Naive thymus-derived CD4-positive, alpha-beta T cell (primary cell): ENCODE measurements around the gene GJC2. TPM values are rescaled to one million over a fixed set of nuclear protein-coding genes. Genes with fewer than 3 reads are reported as not detected.

Experiments used
- ATAC-seq: fragments of 150-1000 bp; cut with Tn5 transposase; 2 replicates; pipeline ENCODE4 v1.10.0; 2021; ENCODE audit warnings: mild to moderate bottlenecking, moderate library complexity
- CTCF ChIA-PET: fragments of 350-600 bp; sonication (Branson Sonifier 250); formaldehyde crosslinking; loops from one replicate; lab custom pipeline; 2021; ENCODE audit warnings: antibody characterized with exemption; lab: Charles Lee
- POLR2A ChIA-PET: fragments of 350-600 bp; sonication (Branson Sonifier 250); formaldehyde crosslinking; loops from one replicate; lab custom pipeline; 2021; ENCODE audit warnings: antibody characterized with exemption, inconsistent platforms; lab: Charles Lee
- DNase-seq, 9 donors: peaks; one replicate each; pipeline versions ENCODE4 v3.0.0 to v3.0.0-alpha.2; 2020 to 2022; ENCODE audit warnings: mixed read lengths in 1 of 9
- H3K27ac ChIP-seq: one replicate; pipeline ENCODE4 v1.7.0; 2013; ENCODE audit warnings: mild to moderate bottlenecking, low read depth, low read length, moderate library complexity
- H3K27me3 ChIP-seq, 2 donors: one replicate each; pipeline ENCODE4 v1.7.0; 2013; ENCODE audit warnings: low read length in 2 of 2, mild to moderate bottlenecking in 2 of 2, moderate library complexity in 2 of 2; ENCODE audit not compliant: control insufficient read depth in 2 of 2, insufficient read depth in 2 of 2
- H3K36me3 ChIP-seq, 3 experiments: 1 replicate in 2 of 3; 2 replicates in 1 of 3; pipeline ENCODE4 v1.7.0; 2013; ENCODE audit warnings: low read length in 3 of 3, mild to moderate bottlenecking in 3 of 3, moderate library complexity in 1 of 3; ENCODE audit not compliant: insufficient read depth in 3 of 3, control insufficient read depth in 2 of 3
- H3K4me1 ChIP-seq, 2 donors: one replicate each; pipeline ENCODE4 v1.7.0; 2013; ENCODE audit warnings: low read length in 2 of 2, mild to moderate bottlenecking in 2 of 2, moderate library complexity in 1 of 2; ENCODE audit not compliant: control insufficient read depth in 2 of 2, insufficient read depth in 2 of 2
- H3K4me3 ChIP-seq: 2 replicates; pipeline ENCODE4 v1.7.0; 2013; ENCODE audit warnings: mild to moderate bottlenecking, low read length
- H3K9me3 ChIP-seq, 3 experiments: 1 replicate in 2 of 3; 2 replicates in 1 of 3; pipeline ENCODE4 v1.7.0; 2013; ENCODE audit warnings: low read length in 3 of 3; ENCODE audit not compliant: control insufficient read depth in 2 of 3
- H3K27ac Mint-ChIP-seq, 9 donors: one replicate each; pipeline ENCODE4 v1.8.0; 2020 to 2022; ENCODE audit warnings: mixed read lengths in 9 of 9, mild to moderate bottlenecking in 8 of 9, moderate library complexity in 5 of 9, inconsistent platforms in 2 of 9
- H3K27me3 Mint-ChIP-seq, 5 donors: one replicate each; pipeline ENCODE4 v1.8.0; 2021 to 2022; ENCODE audit warnings: mixed read lengths in 5 of 5, mild to moderate bottlenecking in 1 of 5
- H3K36me3 Mint-ChIP-seq, 5 donors: one replicate each; pipeline ENCODE4 v1.8.0; 2020 to 2022; ENCODE audit warnings: mixed read lengths in 5 of 5, mild to moderate bottlenecking in 3 of 5, inconsistent platforms in 1 of 5
- H3K4me1 Mint-ChIP-seq, 7 donors: one replicate each; pipeline ENCODE4 v1.8.0; 2020 to 2022; ENCODE audit warnings: mixed read lengths in 7 of 7, mild to moderate bottlenecking in 3 of 7, inconsistent platforms in 1 of 7
- H3K4me3 Mint-ChIP-seq, 10 donors: one replicate each; pipeline ENCODE4 v1.8.0; 2020 to 2022; ENCODE audit warnings: mild to moderate bottlenecking in 10 of 10, mixed read lengths in 10 of 10, moderate library complexity in 6 of 10, inconsistent platforms in 2 of 10
- H3K9me3 Mint-ChIP-seq, 11 donors: one replicate each; pipeline ENCODE4 v1.8.0; 2020 to 2022; ENCODE audit warnings: mixed read lengths in 11 of 11, mild to moderate bottlenecking in 4 of 11, inconsistent platforms in 1 of 11, moderate library complexity in 1 of 11
- intact Hi-C, 2 donors: fragments of 100-400 bp; cut with micrococcal nuclease; formaldehyde crosslinking; loops; one replicate each; pipeline ENCODE4 v1.15.1; 2023
- polyA plus RNA-seq, 2 donors: library from polyadenylated mRNA; unstranded; fragments of 300-500 nt; fragmentation: Illumina TruSeq; gene quantifications; one replicate each; pipeline ENCODE4 v1.2.3, GENCODE V29; 2021
- total RNA-seq, 6 experiments: library from RNA in 5 of 6; stranded (reverse) in 5 of 6; gene quantifications; 1 replicate in 5 of 6; 2 replicates in 1 of 6; pipeline ENCODE4 v1.2.3 and lab custom pipeline; 2021 to 2026

The GJC2 gene
- total and polyA plus RNA-seq, 7 experiments from 2014 or later: 0.70 to 3.3 (median 0.94) TPM; not detected in 2

DNA sequence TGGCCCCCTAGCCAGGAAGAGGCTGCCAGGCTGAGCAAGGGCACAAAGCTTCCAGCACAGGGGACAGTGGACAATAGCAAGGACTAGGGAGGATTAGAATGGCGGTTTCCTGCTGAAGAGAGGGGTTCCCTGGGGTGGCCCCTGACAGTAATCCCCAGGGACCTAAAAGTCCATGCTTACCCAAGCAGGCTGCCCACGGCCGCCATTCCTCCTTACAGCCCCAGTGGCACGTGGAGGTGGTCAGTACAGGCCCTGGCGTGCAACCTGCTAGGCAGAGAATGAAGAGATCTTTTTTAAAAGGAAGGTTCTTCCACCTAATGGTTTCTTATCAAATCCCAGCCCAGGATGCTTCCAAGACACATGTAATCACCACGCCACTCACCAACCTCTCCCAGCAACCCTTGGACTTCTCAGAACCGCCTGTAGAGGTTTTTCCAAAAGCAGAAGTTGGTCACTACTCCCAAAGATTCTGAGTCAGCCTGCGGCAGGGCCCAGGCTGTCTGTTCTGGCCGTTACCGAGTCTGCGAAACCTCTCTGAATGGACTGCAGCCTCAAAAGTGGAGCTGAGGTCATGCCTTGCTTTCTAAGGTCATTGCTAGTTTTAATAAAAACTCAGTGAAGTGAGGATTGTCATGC is 41.6 kb upstream of the GJC2 start:
- H3K4me3 ChIP-seq: peak overlapping the region; percentile 100
- H3K36me3 ChIP-seq: peaks cover 0 to 32% (median 0%) of the 10 kb centered on the region in 3 experiments
- Mint-ChIP-seq H3K27ac (peak overlapping the region; percentile 14 to 98 (median 95)), H3K27me3 (peaks cover 0 to 3% (median 0%) of the 10 kb centered on the region in 5 donors), H3K4me1 (peaks cover 5 to 46% (median 31%) of the 10 kb centered on the region in 7 donors), H3K4me3 (peak overlapping the region; percentile 87 to 95 (median 93)), H3K36me3 (peaks cover 0 to 7% (median 5%) of the 10 kb centered on the region in 5 donors), H3K9me3 (peaks cover 0 to 3% (median 0%) of the 10 kb centered on the region in 11 donors)
- H3K9me3 ChIP-seq: no peaks in the 10 kb centered on the region
- ChIA-PET CTCF (no interaction called here), POLR2A (interaction anchor here (0.7 to 2.1 kb wide), 7 partner anchors 11 to 393 kb away, joined by 3 to 8 read pairs (median 4); partner anchors contain the start of genes ARF1 and IBA57)
- DNase-seq: no peak
- peak overlapping the region; percentile 94 for H3K27ac ChIP-seq
- intact Hi-C loops: loop anchor here (2.0 to 10.0 kb wide), 5 partner anchors 49 to 1703 kb away; partner anchors contain the start of genes CCSAP (in 1 of the 2) and PARP1 (in 1 of the 2)
- ATAC-seq: no peak
- H3K27me3 ChIP-seq: no peaks in the 10 kb centered on the region
- H3K4me1 ChIP-seq: peaks cover 18 to 26% of the 10 kb centered on the region in 2 donors

DNA sequence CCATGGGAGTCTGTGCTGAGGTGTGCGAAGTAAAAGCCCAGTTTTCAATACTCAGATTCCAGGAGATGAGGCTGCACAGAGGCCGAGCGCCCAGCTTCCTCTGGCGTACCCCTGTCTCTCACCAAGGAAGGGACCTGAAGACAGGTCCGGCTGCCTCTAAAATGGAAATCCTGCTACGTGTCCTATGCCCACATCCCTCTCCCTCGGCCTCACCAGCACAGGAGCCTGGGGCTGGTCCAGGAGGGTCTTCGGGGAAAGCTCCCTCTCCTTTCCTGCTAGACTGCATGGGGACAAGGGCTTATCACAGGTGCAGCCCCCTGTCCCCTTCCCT is 41.0 kb upstream of the GJC2 start:
- peaks cover 0 to 7% (median 5%) of the 10 kb centered on the region in 5 donors for H3K36me3 Mint-ChIP-seq
- no peak for DNase-seq
- H3K27me3 ChIP-seq: no peaks in the 10 kb centered on the region
- H3K9me3 Mint-ChIP-seq: no peaks in the 10 kb centered on the region
- peak overlapping the region; percentile 100 for H3K4me3 ChIP-seq
- peaks cover 14 to 22% of the 10 kb centered on the region in 2 donors for H3K4me1 ChIP-seq
- H3K27ac ChIP-seq: peak overlapping the region; percentile 94
- H3K4me1 Mint-ChIP-seq: peaks cover 5 to 41% (median 28%) of the 10 kb centered on the region in 7 donors
- intact Hi-C loops: loop anchor here (1.0 to 10.0 kb wide), 12 partner anchors 26 to 1704 kb away; partner anchors contain the start of genes ARF1 (in 2 of the 2), GUK1 (in 2 of the 2), CCSAP (in 1 of the 2) and PARP1 (in 1 of the 2)
- ATAC-seq: no peak
- CTCF ChIA-PET: no interaction called here
- H3K9me3 ChIP-seq: no peaks in the 10 kb centered on the region
- peaks cover 0 to 3% (median 0%) of the 10 kb centered on the region in 5 donors for H3K27me3 Mint-ChIP-seq
- H3K27ac Mint-ChIP-seq: peak overlapping the region; percentile 88 to 98 (median 95)
- peak overlapping the region; percentile 87 to 95 (median 93) for H3K4me3 Mint-ChIP-seq
- POLR2A ChIA-PET: interaction anchor here (0.7 to 2.1 kb wide), 7 partner anchors 11 to 393 kb away, joined by 3 to 8 read pairs (median 4); partner anchors contain the start of genes ARF1 and IBA57
- peaks cover 0 to 32% (median 0%) of the 10 kb centered on the region in 3 experiments for H3K36me3 ChIP-seq

DNA sequence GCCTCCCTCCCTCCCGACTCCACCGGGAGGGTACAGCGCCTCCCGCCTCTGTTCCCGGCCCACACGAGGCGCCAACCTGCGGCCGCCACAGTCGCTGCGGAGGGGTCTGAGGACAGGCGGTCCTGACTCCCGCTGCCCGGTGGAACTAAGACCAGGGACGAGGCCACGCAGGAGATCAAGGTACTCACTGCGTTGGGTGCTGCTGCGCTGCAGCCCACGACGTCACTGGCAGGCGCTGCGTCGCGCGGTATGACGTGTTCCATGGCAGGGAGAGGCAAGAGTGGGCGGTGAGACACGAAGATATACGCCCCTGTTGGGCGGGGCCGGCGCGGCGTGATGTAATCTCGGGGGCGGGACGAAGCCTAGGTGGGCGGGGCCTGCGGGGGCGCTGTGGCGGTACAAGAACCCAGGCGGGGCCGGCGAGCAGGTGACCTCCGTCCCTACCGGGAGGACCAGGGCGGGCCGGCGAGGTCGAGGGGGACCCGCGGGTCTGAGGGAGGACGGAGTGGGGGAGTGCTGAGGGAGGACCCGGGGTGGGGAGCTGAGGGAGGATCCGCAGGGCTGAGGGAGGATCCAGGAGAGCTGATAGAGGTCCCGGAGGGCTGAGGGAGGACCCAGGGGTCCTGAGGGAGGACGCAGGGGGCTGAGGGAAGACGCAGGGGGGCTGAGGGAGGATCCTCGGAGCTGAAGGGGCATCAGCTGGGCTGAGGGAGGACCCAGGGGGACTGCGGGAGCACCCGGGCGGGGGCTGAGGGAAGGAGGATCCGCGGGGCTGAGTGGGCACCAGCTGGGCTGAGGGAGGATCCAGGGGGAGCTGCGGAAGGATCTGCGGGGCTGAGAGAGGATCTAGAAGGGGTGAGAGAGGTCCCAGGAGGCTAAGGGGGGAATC is 40.4 kb upstream of the GJC2 start, which contains the start of gene MRPL55:
MRPL55 (minus strand) TSS at position 227 of the 889 bp plus-strand sequence. CDS start 1,039 bp downstream, outside the sequence.
- ChIA-PET CTCF (interaction anchor here (0.6 to 1.0 kb wide), 3 partner anchors 22 to 58 kb away, joined by 3 to 4 read pairs (median 3); partner anchors contain the start of gene ARF1), POLR2A (interaction anchor here (0.7 to 2.1 kb wide), 12 partner anchors 9 to 392 kb away, joined by 3 to 10 read pairs (median 4); partner anchors contain the start of genes ARF1 and GUK1)
- Mint-ChIP-seq H3K4me3 (peak within 1 kb of the TSS; percentile 87 to 95 (median 93)), H3K9me3 (no peaks in the 10 kb centered on the region), H3K36me3 (peaks cover 0 to 7% (median 5%) of the 10 kb centered on the region in 5 donors), H3K27me3 (peaks cover 0 to 3% (median 0%) of the 10 kb centered on the region in 5 donors), H3K4me1 (peaks cover 5 to 37% (median 26%) of the 10 kb centered on the region in 7 donors), H3K27ac (peak within 1 kb of the TSS; percentile 88 to 98 (median 95))
- no peaks in the 10 kb centered on the region for H3K9me3 ChIP-seq
- H3K4me3 ChIP-seq: peak within 1 kb of the TSS; percentile 100
- peaks cover 0 to 32% (median 0%) of the 10 kb centered on the region in 3 experiments for H3K36me3 ChIP-seq
- peaks cover 9 to 16% of the 10 kb centered on the region in 2 donors for H3K4me1 ChIP-seq
- DNase-seq (peak; percentile 97 to 100 (median 99)), ATAC-seq (peak; percentile 99)
- H3K27ac ChIP-seq: peak within 1 kb of the TSS; percentile 94
- no peaks in the 10 kb centered on the region for H3K27me3 ChIP-seq
- intact Hi-C loops: loop anchor here (1.0 to 10.0 kb wide), 12 partner anchors 27 to 1705 kb away; partner anchors contain the start of genes ARF1 (in 2 of the 2), GUK1 (in 2 of the 2), CCSAP (in 1 of the 2) and PARP1 (in 1 of the 2)

DNA sequence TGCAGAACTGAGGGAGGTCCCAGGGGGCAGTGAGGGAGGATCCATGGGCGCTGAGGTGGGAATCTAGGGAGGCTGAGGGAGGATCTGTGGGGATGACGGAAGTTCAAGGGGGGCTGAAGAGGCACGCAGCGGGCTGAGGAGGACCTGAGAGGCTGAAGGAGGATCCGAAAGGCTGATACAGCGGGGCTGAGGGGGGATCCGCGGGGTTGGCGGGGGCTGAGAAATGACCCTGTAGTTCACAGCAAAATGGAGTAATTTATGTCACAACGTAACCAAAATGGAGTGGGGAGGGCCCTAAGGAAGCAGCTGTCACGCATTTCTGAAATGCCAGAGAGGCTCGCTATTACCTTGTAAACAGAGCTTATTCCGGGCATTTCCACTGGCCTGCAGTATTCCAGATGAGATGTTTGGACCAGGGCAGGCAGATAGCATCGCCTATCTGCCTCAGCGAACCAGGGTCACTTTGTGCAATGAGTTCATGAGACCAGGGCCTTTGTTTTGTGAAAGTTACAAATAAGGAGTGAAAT is 39.7 kb upstream of the GJC2 start:
- no peak for DNase-seq
- Mint-ChIP-seq H3K4me3 (peak overlapping the region; percentile 87 to 95 (median 93)), H3K9me3 (no peaks in the 10 kb centered on the region), H3K4me1 (peaks cover 5 to 34% (median 22%) of the 10 kb centered on the region in 7 donors), H3K27me3 (peaks cover 0 to 3% (median 0%) of the 10 kb centered on the region in 5 donors), H3K36me3 (peaks cover 0 to 6% (median 5%) of the 10 kb centered on the region in 5 donors), H3K27ac (peak overlapping the region; percentile 88 to 98 (median 95))
- no peak for ATAC-seq
- Histone ChIP-seq H3K27ac (peak overlapping the region; percentile 94), H3K4me3 (peak overlapping the region; percentile 100), H3K36me3 (peaks cover 0 to 32% (median 0%) of the 10 kb centered on the region in 3 experiments), H3K4me1 (peaks cover 9 to 16% of the 10 kb centered on the region in 2 donors), H3K9me3 (no peaks in the 10 kb centered on the region), H3K27me3 (no peaks in the 10 kb centered on the region)
- ChIA-PET POLR2A (interaction anchor here (0.9 to 2.1 kb wide), 7 partner anchors 9 to 56 kb away, joined by 3 to 10 read pairs (median 5); partner anchors contain the start of gene GUK1), CTCF (interaction anchor here (0.6 to 1.0 kb wide), 4 partner anchors 21 to 58 kb away, joined by 3 to 4 read pairs (median 3); partner anchors contain the start of gene ARF1)
- intact Hi-C loops: loop anchor here (1.0 to 10.0 kb wide), 12 partner anchors 28 to 1705 kb away; partner anchors contain the start of genes ARF1 (in 2 of the 2), GUK1 (in 2 of the 2), CCSAP (in 1 of the 2) and PARP1 (in 1 of the 2)

DNA sequence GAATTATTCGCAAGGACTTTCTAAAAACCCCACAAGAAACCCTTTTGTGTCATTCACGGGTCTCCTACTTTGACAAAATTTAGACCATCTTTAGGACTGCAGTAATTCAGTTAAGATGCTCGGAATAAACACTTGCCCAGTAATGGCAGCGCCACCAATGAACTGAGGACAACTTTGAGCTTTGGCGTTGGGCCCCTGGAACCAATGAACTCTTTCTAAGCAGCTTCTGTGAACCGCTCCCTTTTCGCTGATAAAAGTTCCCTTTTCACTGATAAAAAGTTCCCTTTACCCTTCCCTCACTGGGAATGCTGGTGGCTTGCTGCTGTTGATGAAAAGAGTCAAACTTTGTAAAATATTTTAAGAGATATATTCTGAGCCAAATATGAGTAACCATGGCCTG is 39.2 kb upstream of the GJC2 start:
- Mint-ChIP-seq H3K27ac (peak overlapping the region in 2 of 9 donors; percentile 17 to 98), H3K4me3 (peak overlapping the region in 6 of 10 donors; percentile 23 to 95 (median 72)), H3K9me3 (no peaks in the 10 kb centered on the region), H3K36me3 (peaks cover 0 to 6% (median 5%) of the 10 kb centered on the region in 5 donors), H3K27me3 (peaks cover 0 to 3% (median 0%) of the 10 kb centered on the region in 5 donors), H3K4me1 (peaks cover 5 to 34% (median 22%) of the 10 kb centered on the region in 7 donors)
- ChIA-PET CTCF (interaction anchor here (0.9 kb wide), 1 partner anchor 41 kb away, joined by 3 read pairs; no protein-coding TSS in a partner anchor), POLR2A (interaction anchor here (0.5 to 1.9 kb wide), 3 partner anchors 8 to 34 kb away, joined by 3 to 10 read pairs (median 3); no protein-coding TSS in a partner anchor)
- Histone ChIP-seq H3K36me3 (peaks cover 0 to 28% (median 0%) of the 10 kb centered on the region in 3 experiments), H3K4me1 (peaks cover 9 to 16% of the 10 kb centered on the region in 2 donors), H3K27ac (no peak overlapping the region), H3K9me3 (no peaks in the 10 kb centered on the region), H3K27me3 (no peaks in the 10 kb centered on the region), H3K4me3 (no peak overlapping the region)
- intact Hi-C loops: no loop called here
- ATAC-seq: no peak
- no peak for DNase-seq
